ENCODE results near the gene VAMP5.

DNA sequence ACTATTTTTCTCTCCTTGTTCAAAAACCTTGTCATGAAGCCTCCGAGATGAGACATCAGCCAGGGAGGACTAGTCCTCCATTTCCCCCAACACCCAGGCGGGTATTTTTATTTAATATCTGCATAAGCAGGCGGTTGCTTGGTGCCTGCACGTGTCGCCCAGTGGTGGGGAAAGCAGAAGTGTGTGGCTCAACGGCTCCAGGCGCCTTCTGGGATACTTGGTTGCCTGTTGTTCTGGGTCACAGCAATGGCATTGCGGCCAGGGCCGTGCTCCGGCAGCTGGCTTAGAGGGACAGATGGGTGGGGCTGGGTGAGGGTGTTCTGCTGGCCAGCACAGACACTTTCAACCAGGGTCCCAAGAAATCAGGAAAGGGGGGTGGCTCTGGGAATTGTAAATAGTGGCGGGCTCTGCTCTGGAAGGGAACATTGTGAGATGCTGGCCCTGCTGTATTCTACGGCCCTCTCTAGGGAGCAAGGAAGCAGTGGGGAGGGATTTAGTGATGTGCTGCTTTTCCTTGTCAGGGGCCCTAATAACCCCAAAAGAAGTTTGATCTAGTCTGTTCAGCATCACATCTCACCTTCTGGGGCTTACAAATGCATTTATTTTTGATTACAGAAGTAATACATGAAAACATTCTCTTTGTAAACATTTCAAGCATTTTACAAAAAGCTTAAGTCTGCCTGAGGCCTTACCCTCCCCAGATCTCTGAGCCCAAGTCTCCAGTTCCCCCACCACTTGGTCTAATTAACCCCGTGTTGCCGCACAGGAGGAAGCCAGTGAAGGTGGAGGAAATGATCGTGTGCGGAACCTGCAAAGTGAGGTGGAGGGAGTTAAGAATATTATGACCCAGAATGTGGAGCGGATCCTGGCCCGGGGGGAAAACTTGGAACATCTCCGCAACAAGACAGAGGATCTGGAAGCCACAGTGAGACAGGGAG, 5.7 kb upstream of the VAMP5 start:
- TF ChIP-seq POLR2A (IDR thresholded peaks at IDR 0.05), result peak in 1 of 4 donors; percentile 25
- TF ChIP-seq, protein P1, sequence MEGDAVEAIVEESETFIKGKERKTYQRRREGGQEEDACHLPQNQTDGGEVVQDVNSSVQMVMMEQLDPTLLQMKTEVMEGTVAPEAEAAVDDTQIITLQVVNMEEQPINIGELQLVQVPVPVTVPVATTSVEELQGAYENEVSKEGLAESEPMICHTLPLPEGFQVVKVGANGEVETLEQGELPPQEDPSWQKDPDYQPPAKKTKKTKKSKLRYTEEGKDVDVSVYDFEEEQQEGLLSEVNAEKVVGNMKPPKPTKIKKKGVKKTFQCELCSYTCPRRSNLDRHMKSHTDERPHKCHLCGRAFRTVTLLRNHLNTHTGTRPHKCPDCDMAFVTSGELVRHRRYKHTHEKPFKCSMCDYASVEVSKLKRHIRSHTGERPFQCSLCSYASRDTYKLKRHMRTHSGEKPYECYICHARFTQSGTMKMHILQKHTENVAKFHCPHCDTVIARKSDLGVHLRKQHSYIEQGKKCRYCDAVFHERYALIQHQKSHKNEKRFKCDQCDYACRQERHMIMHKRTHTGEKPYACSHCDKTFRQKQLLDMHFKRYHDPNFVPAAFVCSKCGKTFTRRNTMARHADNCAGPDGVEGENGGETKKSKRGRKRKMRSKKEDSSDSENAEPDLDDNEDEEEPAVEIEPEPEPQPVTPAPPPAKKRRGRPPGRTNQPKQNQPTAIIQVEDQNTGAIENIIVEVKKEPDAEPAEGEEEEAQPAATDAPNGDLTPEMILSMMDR (IDR thresholded peaks at IDR 0.05), result no peak
